Fibroblast of lung (primary cell): Measurements from ENCODE around the gene PRPF4. TPM values are rescaled to one million over a fixed set of nuclear protein-coding genes. Genes with fewer than 3 reads are reported as not detected.

Source experiments
- DNase-seq, 2 donors: peaks; one replicate each; pipeline versions ENCODE4 v3.0.0 to v3.0.0-alpha.2; 2010; ENCODE audit warnings: low read depth in 2 of 2
- H2AFZ ChIP-seq: 2 replicates; pipeline ENCODE4 v1.5.1; 2012; ENCODE audit warnings: low read length, control low read depth, inconsistent platforms
- H3K27ac ChIP-seq: 2 replicates; pipeline ENCODE4 v1.5.1; 2011; ENCODE audit warnings: low read length, control low read depth; ENCODE audit not compliant: insufficient read depth
- H3K27me3 ChIP-seq: 2 replicates; pipeline ENCODE4 v1.5.1; 2011; ENCODE audit warnings: mild to moderate bottlenecking, low read length; ENCODE audit not compliant: control insufficient read depth, insufficient read depth
- H3K36me3 ChIP-seq: 2 replicates; pipeline ENCODE4 v1.5.1; 2011; ENCODE audit warnings: low read length; ENCODE audit not compliant: control insufficient read depth, insufficient read depth
- H3K4me1 ChIP-seq: 2 replicates; pipeline ENCODE4 v1.5.1; 2011; ENCODE audit warnings: low read length; ENCODE audit not compliant: control insufficient read depth, insufficient read depth; ENCODE audit errors: extremely low read depth
- H3K4me2 ChIP-seq: 2 replicates; pipeline ENCODE4 v1.5.1; 2011; ENCODE audit warnings: low read length, control low read depth; ENCODE audit not compliant: insufficient read depth; ENCODE audit errors: extremely low read depth
- H3K4me3 ChIP-seq, 4 experiments: fragments of 200-600 bp in 1 of 4; sonication (generic) in 1 of 4; replicated peaks in 1 of 4; 2 replicates each; pipeline ENCODE4 v1.5.1; 2011 to 2016; ENCODE audit warnings: low read length in 4 of 4, low read depth in 3 of 4, mild to moderate bottlenecking in 3 of 4, control low read depth in 2 of 4, inconsistent platforms in 1 of 4, mixed read lengths in 1 of 4; ENCODE audit not compliant: insufficient read depth in 1 of 4; ENCODE audit errors: control extremely low read depth in 1 of 4
- H3K79me2 ChIP-seq: 2 replicates; pipeline ENCODE4 v1.5.1; 2012; ENCODE audit warnings: mild to moderate bottlenecking, low read length, inconsistent platforms; ENCODE audit not compliant: control insufficient read depth, insufficient read depth
- H3K9ac ChIP-seq: 2 replicates; pipeline ENCODE4 v1.5.1; 2011; ENCODE audit warnings: mild to moderate bottlenecking, low read length, control low read depth; ENCODE audit not compliant: insufficient read depth
- H3K9me3 ChIP-seq: 2 replicates; pipeline ENCODE4 v1.5.1; 2012; ENCODE audit warnings: low read depth, low read length; ENCODE audit not compliant: control insufficient read depth, insufficient read depth
- H4K20me1 ChIP-seq: 2 replicates; pipeline ENCODE4 v1.5.1; 2011; ENCODE audit warnings: low read length; ENCODE audit not compliant: control insufficient read depth, insufficient read depth; ENCODE audit errors: extremely low read depth
- EZH2 ChIP-seq: IDR thresholded peaks from 2 replicates; pipeline ENCODE4 v1.5.1; 2012; ENCODE audit warnings: low read length, control low read depth, mild to moderate bottlenecking; ENCODE audit errors: missing control alignments
- polyA plus RNA-seq, 2 donors: library from polyadenylated mRNA; depleted of rRNA in 1 of 2; stranded (reverse) in 1 of 2; unstranded in 1 of 2; fragments of >200 nt; gene quantifications; 2 replicates each; pipeline ENCODE4 v1.2.1, GENCODE V29; 2011 to 2012; ENCODE audit warnings: missing spikeins in 1 of 2
- total RNA-seq: library from RNA; depleted of rRNA; stranded (reverse); fragments of >200 nt; gene quantifications from 2 replicates; pipeline ENCODE4 v1.2.1, GENCODE V29; 2014
- TF ChIP-seq, protein P1 (sequence below), 2 donors: IDR thresholded peaks in 1 of 2; conservative IDR thresholded peaks in 1 of 2; 1 replicate in 1 of 2; 2 replicates in 1 of 2; pipeline ENCODE4 v1.5.1; 2011 to 2012; ENCODE audit warnings: low read length in 2 of 2, control low read depth in 1 of 2, inconsistent platforms in 1 of 2, low read depth in 1 of 2, mild to moderate bottlenecking in 1 of 2

PRPF4 gene
- total and polyA plus RNA-seq, 2 donors (not counting 1 experiment from before 2014, with no cell fraction given), result 19.5 to 25.1 TPM

DNA sequence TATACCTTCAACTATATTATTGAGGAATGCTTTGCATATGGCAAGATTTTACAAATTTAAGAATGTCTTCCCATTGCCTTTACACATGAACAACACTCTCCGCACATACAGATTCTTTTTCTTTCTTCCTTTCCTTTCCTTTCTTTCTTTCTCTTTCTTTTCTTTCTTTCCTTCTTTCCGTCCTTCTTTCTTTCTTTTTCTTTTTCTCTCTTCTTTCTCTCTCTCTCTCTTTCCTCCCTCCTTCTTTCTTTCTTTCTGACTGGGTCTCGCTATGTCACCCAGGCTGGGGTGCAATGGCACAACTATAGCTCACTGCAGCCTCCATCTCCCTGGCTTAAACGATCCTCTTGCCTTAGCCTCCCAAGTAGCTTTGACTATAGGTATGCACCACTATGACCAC lies 50.8 kb downstream of the PRPF4 start:
- Histone ChIP-seq H3K4me2 (no peak overlapping the region), H3K79me2 (no peaks in the 10 kb centered on the region), H3K27me3 (no peaks in the 10 kb centered on the region), H3K36me3 (no peaks in the 10 kb centered on the region), H3K9me3 (no peaks in the 10 kb centered on the region), H2AFZ (no peak overlapping the region), H3K4me1 (no peaks in the 10 kb centered on the region), H3K9ac (no peak overlapping the region), H3K4me3 (no peak overlapping the region), H4K20me1 (no peaks in the 10 kb centered on the region), H3K27ac (no peak overlapping the region)
- DNase-seq, result no peak
- TF ChIP-seq EZH2, result no peak
- TF ChIP-seq, protein P1, sequence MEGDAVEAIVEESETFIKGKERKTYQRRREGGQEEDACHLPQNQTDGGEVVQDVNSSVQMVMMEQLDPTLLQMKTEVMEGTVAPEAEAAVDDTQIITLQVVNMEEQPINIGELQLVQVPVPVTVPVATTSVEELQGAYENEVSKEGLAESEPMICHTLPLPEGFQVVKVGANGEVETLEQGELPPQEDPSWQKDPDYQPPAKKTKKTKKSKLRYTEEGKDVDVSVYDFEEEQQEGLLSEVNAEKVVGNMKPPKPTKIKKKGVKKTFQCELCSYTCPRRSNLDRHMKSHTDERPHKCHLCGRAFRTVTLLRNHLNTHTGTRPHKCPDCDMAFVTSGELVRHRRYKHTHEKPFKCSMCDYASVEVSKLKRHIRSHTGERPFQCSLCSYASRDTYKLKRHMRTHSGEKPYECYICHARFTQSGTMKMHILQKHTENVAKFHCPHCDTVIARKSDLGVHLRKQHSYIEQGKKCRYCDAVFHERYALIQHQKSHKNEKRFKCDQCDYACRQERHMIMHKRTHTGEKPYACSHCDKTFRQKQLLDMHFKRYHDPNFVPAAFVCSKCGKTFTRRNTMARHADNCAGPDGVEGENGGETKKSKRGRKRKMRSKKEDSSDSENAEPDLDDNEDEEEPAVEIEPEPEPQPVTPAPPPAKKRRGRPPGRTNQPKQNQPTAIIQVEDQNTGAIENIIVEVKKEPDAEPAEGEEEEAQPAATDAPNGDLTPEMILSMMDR (conservative IDR thresholded peaks at IDR 0.05 in 1 of 2, IDR thresholded peaks at IDR 0.05 in 1 of 2; ENCODE audit: low read depth in 1 of 2, low read length in 2 of 2), result no peak

DNA sequence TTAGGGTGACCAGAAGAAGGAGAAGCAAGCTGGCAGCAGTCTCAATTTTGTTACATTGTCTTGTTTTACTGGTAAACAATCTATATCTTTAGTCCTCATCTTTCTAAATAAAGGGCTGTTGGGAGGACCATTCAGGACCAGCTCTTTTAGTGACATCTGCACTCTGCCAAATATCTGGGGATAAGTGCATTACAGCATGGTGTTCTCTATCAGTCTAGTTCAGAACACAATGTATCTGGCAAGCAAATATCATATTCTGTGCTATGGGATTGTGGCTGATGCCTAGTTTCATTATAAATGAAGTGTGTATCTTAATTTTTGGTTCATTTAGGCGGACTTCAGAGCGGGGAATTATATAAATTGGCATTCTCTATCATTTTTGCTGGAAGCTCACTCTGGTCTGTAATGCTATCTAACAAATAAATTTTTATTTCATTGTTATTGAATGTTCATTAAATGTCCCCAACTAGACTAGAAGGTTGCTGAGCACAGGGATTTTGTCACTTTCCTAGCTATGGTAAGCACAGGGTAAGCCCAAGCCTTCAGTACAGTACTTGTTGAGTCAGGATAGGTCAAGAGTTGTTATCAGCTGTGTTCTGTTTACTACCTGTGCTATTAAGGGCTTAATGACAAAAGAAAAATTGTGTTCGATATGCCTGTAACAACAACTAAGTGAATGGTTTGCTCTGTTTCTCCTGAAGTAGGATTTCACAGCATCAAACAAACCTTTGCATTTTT lies 52.8 kb downstream of the PRPF4 start:
- Histone ChIP-seq H3K27me3 (no peaks in the 10 kb centered on the region), H2AFZ (no peak overlapping the region), H3K4me3 (no peak overlapping the region), H3K79me2 (no peaks in the 10 kb centered on the region), H3K9me3 (no peaks in the 10 kb centered on the region), H3K4me2 (no peak overlapping the region), H3K27ac (no peak overlapping the region), H3K36me3 (no peaks in the 10 kb centered on the region), H3K4me1 (no peaks in the 10 kb centered on the region), H4K20me1 (no peaks in the 10 kb centered on the region), H3K9ac (no peak overlapping the region)
- TF ChIP-seq, protein P1 (conservative IDR thresholded peaks at IDR 0.05 in 1 of 2, IDR thresholded peaks at IDR 0.05 in 1 of 2; ENCODE audit: low read depth in 1 of 2, low read length in 2 of 2), result no peak
- no peak for TF ChIP-seq EZH2
- DNase-seq, result no peak

DNA sequence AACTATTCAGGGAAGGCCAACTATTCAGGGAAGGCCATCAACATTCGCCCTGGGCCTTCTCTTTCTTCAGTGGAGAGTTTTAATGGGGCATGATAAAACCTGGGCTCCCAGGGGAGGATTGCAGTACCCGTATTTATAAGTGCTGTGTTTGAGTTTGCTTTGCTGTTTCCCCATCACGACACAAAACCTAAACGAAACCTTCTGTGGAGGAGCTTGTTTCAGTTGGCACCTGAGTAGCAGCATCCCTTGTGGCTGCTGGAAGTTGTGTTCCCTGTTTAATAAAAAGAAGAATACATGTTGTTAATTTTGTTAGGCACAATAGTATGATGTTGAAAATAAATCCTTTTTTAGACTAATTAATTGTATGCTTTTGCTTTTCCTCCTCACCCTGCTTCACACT lies 56.3 kb downstream of the PRPF4 start:
- Histone ChIP-seq H3K79me2 (no peaks in the 10 kb centered on the region), H2AFZ (no peak overlapping the region), H4K20me1 (no peaks in the 10 kb centered on the region), H3K9me3 (no peaks in the 10 kb centered on the region), H3K27ac (no peak overlapping the region), H3K4me2 (no peak overlapping the region), H3K36me3 (no peaks in the 10 kb centered on the region), H3K27me3 (no peaks in the 10 kb centered on the region), H3K9ac (no peak overlapping the region), H3K4me1 (no peaks in the 10 kb centered on the region), H3K4me3 (no peak overlapping the region)
- TF ChIP-seq EZH2, result no peak
- TF ChIP-seq, protein P1 (conservative IDR thresholded peaks at IDR 0.05 in 1 of 2, IDR thresholded peaks at IDR 0.05 in 1 of 2; ENCODE audit: low read depth in 1 of 2, low read length in 2 of 2), result no peak
- DNase-seq, result no peak
